ENCODE results near the gene USH1C. TPM values are rescaled to one million over a fixed set of nuclear protein-coding genes. Genes with fewer than 3 reads are reported as not detected.
A peak's percentile ranks its signal among the peaks of the same experiment; 100 is the strongest.

Gene USH1C
- total and polyA plus RNA-seq, 9 of the 15 experiments (the other 6 are each of a cell fraction or from before 2014, with no cell fraction given) = 0.04 TPM; not detected in 8

- TF ChIP-seq CHD1 (IDR thresholded peaks at IDR 0.05; ENCODE audit: low read length) = no peak
- no peak for TF ChIP-seq RBFOX2 (IDR thresholded peaks at IDR 0.05; ENCODE audit: low read depth, low read length)
- TF ChIP-seq ZNF143 (CRISPR knock-in tag; IDR thresholded peaks at IDR 0.05) = no peak
- TF ChIP-seq THRA (IDR thresholded peaks at IDR 0.05) = no peak
- TF ChIP-seq HOXB6 (CRISPR knock-in tag; IDR thresholded peaks at IDR 0.05; ENCODE audit: borderline replicate concordance) = no peak
- no peak for TF ChIP-seq HNRNPK (IDR thresholded peaks at IDR 0.05; ENCODE audit: low read depth, low read length, poor library complexity, severe bottlenecking)
- no peak for TF ChIP-seq POLR2B (IDR thresholded peaks at IDR 0.05; ENCODE audit: low read depth, partially characterized antibody)
- TF ChIP-seq ZZZ3 (IDR thresholded peaks at IDR 0.05) = no peak
These were observed 7.0 kb downstream of the USH1C start (continued) for GRCh38 chr11:17537261-17537660.

GRCh38 chr11:17535488-17535887, 8.7 kb downstream of the USH1C start:
- TF ChIP-seq ZNF384 (IDR thresholded peaks at IDR 0.05; ENCODE audit: low read depth, low read length) (no peak), RFX1 (IDR thresholded peaks at IDR 0.05) (peak; percentile 64)
- peaks cover 5% of the 10 kb centered on the region for H4K20me1 ChIP-seq (replicated peaks; ENCODE audit: control insufficient read depth, insufficient read depth, low read length)
- H3K4me1 ChIP-seq (replicated peaks in 1 of 2; ENCODE audit: control insufficient read depth in 2 of 2, insufficient read depth in 2 of 2, low read length in 2 of 2) = peaks cover 0 to 5% of the 10 kb centered on the region in 2 experiments; a peak in 2 of 5 replicates

More at GRCh38 chr11:17535488-17535887, 8.7 kb downstream of the USH1C start:
- no TSS peak for BruUV-seq (replicated peaks)
- H3K79me2 ChIP-seq (ENCODE audit: control insufficient read depth, insufficient read depth, low read length) = no peaks in the 10 kb centered on the region
- in situ Hi-C loops (cut with MboI) = no loop called here
- ATAC-seq = no peak
- CTCF ChIA-PET (ENCODE audit: low intra/inter-chr PET ratio) = interaction anchor here (0.7 kb wide), 1 partner anchor 15 kb away, joined by 3 read pairs; no protein-coding TSS in a partner anchor
- no peaks in the 10 kb centered on the region for H3K9me1 ChIP-seq (ENCODE audit: control insufficient read depth, insufficient read depth, low read length)
- no peak overlapping the region for H2AFZ ChIP-seq (ENCODE audit: low read depth, low read length)
- no peaks in the 10 kb centered on the region for H3K9me3 ChIP-seq (replicated peaks; ENCODE audit: control insufficient read depth, insufficient read depth, low read depth, low read length)
- intact Hi-C loops (cut with micrococcal nuclease) = no loop called here
- peak in 2 of 4 experiments; percentile 26 for DNase-seq (ENCODE audit: extremely low read depth in 1 of 4, low spot score in 3 of 4)
- H3K36me3 ChIP-seq (ENCODE audit: control insufficient read depth, insufficient read depth, low read length) = no peaks in the 10 kb centered on the region
- no peak overlapping the region for H3K9ac ChIP-seq (ENCODE audit: insufficient read depth in 1 of 2, low read depth in 2 of 2, low read length in 2 of 2)
- H3K4me2 ChIP-seq (ENCODE audit: insufficient read depth, low read length) = no peak overlapping the region
- FAIRE-seq = no peak
- POLR2A ChIA-PET = interaction anchor here (0.8 kb wide), 1 partner anchor 12 kb away, joined by 4 read pairs; the partner anchor contains the start of gene OTOG
- no peak overlapping the region for H3K27ac ChIP-seq (ENCODE audit: extremely low read depth, low read depth, low read length)
- peaks cover 11 to 49% of the 10 kb centered on the region in 2 experiments; a peak in 4 of 5 replicates for H3K27me3 ChIP-seq (ENCODE audit: control insufficient read depth in 2 of 2, insufficient read depth in 2 of 2, low read length in 2 of 2)
- no peak overlapping the region for H3K4me3 ChIP-seq
- 0% methylated on average over 2 of the region's 3 CpGs for WGBS (ENCODE audit: insufficient coverage, low coverage, missing lambda C conversion rate)
